M059J (cell line): ENCODE data around the gene GNAQ. TPM values are rescaled to one million over a fixed set of nuclear protein-coding genes. Genes with fewer than 3 reads are reported as not detected.

Source experiments
- DNase-seq: peaks from one replicate; pipeline ENCODE4 v3.0.0-alpha.2; 2012; ENCODE audit warnings: low read depth
- total RNA-seq: library from RNA; depleted of rRNA; stranded (reverse); fragments of >200 nt; shearing (Covaris generic); gene quantifications from 2 replicates; pipeline ENCODE4 v1.2.3, GENCODE V29; 2014

GNAQ gene
- total RNA-seq, 1 experiment from 2014 or later: 39.2 TPM

DNA sequence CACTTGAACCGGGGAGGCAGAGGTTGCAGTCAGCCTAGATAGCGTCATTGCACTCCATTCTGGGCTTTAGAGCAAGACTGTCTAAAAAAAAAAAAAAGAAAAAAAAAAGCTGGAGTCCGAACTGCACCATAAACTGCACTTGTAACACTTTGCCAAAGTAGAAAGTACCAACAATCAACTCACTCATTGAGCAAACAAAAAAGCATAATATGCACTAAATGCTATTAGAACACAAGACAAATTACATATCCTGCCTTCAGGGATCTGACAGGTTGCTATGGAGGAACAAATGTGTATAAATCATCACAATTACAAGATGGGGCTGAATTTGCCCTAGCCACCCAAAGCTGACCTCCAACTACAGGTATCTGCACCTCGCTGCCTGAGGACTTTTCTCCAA, 27.9 kb downstream of the GNAQ start:
- peak; percentile 25 for DNase-seq

DNA sequence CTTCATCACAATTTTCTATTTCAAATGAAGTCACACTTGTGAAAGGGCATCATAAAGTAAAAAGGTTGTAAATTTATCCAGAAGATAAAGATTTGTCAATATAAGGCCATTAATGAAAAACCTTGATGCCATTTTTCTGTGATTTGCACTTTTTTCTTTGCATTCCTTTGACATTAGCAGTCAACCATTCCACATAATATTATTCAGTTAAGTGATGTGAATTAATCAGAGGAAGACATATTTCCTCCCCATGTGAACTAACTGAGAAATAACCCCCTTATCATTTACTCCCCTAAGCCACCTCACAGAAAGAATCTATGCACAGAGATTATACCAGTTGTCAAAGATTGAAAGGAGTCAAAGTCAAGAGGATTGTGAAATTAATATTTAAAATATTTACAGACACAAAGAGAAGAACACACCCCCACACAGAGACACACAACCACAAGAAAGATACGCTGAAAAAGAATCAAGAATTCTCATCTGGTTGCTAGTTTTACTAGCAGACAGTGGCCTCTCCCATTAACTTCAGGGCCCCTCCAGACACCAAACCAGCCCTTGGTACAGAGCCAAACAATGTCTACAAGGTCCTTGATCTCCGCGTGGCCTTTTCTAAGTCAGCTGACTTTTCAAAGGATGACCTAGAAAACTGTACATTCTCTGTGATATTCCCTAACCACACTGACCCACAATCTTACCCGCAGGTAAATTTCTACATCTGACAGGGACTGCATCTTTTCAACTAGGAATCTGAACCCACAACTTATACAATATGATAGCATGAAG, 29.5 kb downstream of the GNAQ start:
- peak; percentile 60 for DNase-seq

GRCh38 chr9:78000221-78000620, 31.4 kb downstream of the GNAQ start:
- DNase-seq: no peak

- peak; percentile 46 for DNase-seq
Observed at GRCh38 chr9:77999231-77999631, 32.4 kb downstream of the GNAQ start.

DNA sequence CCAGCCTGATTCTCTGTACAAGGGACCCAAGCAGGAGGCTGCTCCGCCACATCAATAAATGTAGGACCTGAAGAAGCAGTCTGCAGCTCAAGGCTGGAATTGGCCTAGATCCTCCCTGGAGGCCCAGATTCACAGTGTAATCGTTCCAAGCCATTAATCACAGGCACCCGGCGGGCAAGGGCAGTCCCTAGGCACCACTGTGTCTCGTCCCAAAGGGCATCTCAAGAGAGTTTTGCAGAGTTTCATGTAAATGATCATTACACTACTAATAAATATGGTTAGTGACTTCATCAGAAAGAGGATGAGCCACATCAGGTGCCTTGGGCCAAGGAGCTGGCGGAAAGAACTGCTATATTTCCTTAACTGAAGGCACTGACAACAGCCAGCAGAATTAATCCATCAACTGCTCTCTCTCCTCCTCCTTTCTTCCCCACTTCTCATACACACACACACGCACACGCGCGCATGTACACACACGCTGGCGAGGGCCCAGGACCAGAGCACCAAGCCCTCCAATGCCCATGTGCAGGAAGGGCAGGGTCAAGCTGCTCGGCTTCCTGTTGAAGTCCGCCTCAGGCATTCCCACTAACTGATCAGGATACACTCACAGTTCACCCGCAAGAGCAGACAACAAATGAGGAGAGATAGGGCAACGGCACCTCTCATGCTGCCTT, 33.9 kb downstream of the GNAQ start:
- DNase-seq: no peak

DNA sequence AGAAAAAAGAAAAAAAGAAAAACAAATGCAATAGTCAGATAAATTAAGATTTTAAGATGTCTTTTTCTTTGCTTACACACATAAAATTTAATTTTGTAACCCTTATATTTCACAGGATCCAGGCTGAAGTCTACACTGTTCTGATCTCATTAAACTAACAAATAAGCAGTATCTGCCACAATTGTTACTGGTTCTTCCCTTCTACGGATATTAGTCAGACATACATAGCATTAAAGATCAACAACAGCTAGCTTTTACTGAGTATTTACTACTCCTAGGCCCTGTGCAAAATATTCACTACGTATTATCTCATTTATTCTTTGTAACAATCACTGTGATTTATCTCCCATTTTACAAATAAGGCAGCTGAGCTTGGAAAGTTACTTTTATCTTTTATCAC, 34.9 kb downstream of the GNAQ start:
- DNase-seq: no peak

GRCh38 chr9:77991191-77991590, 40.4 kb downstream of the GNAQ start:
- DNase-seq: no peak

DNA sequence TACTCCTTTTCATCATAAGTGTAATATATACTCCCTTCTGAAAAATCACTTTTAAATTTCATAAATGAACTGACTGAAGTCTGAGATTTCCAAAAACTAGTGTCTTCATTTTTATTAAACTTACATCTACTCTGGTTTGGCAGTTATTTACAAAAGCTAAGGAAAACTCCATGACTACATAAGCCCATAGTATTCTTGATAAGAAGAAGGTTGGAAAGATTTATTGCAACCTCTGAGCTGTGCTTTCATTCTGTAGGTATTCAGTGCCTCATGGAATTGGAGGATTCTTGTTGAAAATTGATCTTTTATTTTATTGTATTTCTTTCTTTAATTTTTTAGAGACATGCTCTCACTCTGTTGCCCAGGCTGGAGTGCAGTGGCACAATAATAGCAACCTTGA, 41.7 kb downstream of the GNAQ start:
- DNase-seq: no peak

- no peak for DNase-seq
Observed at GRCh38 chr9:77989458-77989857, 42.2 kb downstream of the GNAQ start.

DNA sequence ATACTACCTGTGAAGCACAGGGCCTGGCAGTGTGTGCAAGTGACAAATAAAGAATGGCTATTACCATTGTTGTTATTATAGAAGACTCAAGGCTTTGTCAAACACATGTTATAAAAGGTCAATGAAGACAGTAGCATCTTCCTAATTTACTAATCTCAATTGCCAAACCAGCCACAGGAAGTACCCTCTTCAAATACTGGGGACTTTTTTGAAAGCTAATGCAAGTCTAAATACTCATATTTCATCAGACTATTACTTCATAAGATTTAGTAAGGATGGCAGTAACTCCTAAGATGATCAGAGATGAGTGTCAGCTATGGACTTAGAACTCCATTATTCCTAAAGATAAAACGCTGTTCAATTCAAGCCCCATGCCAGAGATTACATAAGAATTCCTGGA, 43.0 kb downstream of the GNAQ start:
- DNase-seq: no peak

- DNase-seq: no peak
Observed at GRCh38 chr9:77987880-77988525, 43.6 kb downstream of the GNAQ start.

GRCh38 chr9:77987081-77987656, 44.4 kb downstream of the GNAQ start:
- DNase-seq: no peak

DNA sequence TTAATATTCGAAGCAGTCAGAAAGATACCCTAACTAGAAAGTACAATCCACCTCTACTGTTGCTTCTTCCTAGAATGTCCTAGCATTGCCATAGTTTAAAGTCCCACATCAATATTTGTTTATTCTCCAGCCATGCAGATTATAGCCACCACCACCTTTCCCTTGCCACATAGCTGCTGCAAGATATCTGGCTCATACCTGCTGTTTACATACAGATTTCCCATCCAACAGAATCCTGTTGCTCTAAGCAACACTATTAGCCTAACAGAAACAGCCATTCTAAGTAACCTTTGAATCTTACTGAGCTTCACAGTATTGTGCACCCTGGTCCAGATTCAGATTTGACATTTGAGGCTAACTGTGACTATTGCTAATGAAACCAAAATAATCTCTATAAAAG, 45.6 kb downstream of the GNAQ start:
- no peak for DNase-seq

DNA sequence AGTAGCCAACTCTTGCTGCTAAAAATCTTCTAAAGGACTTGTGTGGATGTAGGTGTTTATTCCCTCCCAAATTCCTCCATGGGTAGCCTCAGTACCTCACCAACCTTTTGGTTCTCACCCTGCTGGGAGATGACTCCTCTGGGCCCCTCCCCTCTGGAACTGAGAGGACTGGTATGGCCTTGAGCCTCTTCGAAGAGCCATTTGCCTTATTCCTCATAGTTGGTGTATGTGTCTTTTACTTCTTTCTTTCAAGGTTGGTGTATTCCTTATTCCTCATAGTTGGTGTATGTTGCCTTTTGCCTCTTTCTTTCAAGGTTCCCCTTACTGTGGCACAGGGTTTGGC, 48.3 kb downstream of the GNAQ start:
- DNase-seq: no peak

GRCh38 chr9:77982581-77983319, 48.9 kb downstream of the GNAQ start:
- no peak for DNase-seq

DNA sequence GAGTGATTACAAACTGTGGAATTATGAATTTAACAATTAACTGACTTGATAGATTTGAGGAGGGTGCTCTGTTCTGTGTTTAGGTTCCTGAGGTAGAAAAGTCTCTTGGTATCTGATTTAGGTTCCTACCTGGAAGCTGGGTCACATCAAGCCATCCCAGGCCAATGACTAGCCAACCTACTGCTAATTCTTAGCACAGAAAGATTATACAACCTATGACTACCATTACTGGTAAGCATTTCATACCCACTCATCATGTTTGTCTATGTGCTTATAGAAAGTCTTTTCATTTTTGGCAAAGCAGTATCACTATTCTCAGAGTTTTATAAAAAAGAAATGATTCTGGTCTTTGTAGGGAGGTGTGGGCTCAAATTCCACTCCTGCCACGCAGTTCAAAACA, 49.7 kb downstream of the GNAQ start:
- no peak for DNase-seq

- peak; percentile 86 for DNase-seq
Observed at GRCh38 chr9:77981332-77981731, 50.3 kb downstream of the GNAQ start.

GRCh38 chr9:77980622-77981021, 51.0 kb downstream of the GNAQ start:
- no peak for DNase-seq

- DNase-seq: peak; percentile 39
Observed at GRCh38 chr9:77978086-77978781, 53.4 kb downstream of the GNAQ start.

GRCh38 chr9:77977210-77977611, 54.4 kb downstream of the GNAQ start:
- DNase-seq: peak; percentile 81

- no peak for DNase-seq
Observed at GRCh38 chr9:77975806-77976205, 55.8 kb downstream of the GNAQ start.
